ENCODE measurements around the gene NBAS. TPM values are rescaled to one million over a fixed set of nuclear protein-coding genes. Genes with fewer than 3 reads are reported as not detected.

NBAS gene
- total and polyA plus RNA-seq, 9 of the 15 experiments (the other 6 are each of a cell fraction or from before 2014, with no cell fraction given), result 15.3 to 94.4 (median 69.9) TPM

DNA sequence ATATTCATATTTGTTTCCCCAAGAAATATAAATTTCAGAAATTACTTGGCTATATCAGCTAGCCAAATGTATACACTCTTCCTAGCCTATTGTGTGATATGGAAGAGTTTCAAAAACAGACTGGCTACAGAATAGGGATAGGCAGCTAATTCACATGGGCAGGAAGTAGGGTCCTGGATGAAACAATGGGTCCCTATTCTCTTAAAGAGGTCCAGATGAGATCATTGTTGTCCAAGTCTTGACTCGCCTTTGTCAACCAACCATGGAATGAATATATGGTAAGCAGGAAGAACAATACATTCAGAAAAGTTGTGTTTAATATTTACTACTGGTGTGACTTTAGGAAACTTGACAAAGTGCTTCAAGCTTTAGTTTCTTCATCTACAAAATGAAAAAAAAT lies 319.9 kb downstream of the NBAS start (continued):
- TF ChIP-seq, protein P1, sequence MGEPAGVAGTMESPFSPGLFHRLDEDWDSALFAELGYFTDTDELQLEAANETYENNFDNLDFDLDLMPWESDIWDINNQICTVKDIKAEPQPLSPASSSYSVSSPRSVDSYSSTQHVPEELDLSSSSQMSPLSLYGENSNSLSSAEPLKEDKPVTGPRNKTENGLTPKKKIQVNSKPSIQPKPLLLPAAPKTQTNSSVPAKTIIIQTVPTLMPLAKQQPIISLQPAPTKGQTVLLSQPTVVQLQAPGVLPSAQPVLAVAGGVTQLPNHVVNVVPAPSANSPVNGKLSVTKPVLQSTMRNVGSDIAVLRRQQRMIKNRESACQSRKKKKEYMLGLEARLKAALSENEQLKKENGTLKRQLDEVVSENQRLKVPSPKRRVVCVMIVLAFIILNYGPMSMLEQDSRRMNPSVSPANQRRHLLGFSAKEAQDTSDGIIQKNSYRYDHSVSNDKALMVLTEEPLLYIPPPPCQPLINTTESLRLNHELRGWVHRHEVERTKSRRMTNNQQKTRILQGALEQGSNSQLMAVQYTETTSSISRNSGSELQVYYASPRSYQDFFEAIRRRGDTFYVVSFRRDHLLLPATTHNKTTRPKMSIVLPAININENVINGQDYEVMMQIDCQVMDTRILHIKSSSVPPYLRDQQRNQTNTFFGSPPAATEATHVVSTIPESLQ (CRISPR knock-in tag; IDR thresholded peaks at IDR 0.05), result no peak
- TF ChIP-seq ZNF174 (CRISPR knock-in tag; IDR thresholded peaks at IDR 0.05), result no peak
- no peak for TF ChIP-seq EP300 (IDR thresholded peaks at IDR 0.05; ENCODE audit: low read length)
- no peak for TF ChIP-seq ZKSCAN8 (CRISPR knock-in tag; IDR thresholded peaks at IDR 0.05)

DNA sequence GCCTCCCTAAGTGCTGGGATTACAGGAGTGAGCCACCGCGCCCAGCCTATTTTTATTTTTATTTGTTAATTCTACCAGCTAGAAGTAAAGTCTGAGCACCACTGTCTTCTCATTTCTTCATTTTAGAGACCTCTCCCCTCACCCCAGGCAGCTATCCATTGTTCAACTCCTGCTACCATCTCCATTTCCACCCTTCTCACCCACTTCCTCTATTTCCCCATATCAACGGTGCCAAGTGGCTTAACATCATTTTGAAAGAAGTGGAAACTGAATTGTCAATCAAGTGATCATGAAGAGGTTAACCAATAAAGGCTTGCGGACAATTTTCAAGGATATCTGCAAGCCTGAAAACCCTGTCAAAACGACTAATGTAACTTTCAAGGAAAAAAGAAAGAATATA lies 323.1 kb downstream of the NBAS start:
- Histone ChIP-seq H3K27ac (ENCODE audit: extremely low read depth, low read depth, low read length) (no peak overlapping the region), H3K9me1 (ENCODE audit: control insufficient read depth, insufficient read depth, low read length) (peaks cover 2% of the 10 kb centered on the region), H3K9me3 (replicated peaks; ENCODE audit: control insufficient read depth, insufficient read depth, low read depth, low read length) (no peaks in the 10 kb centered on the region), H4K20me1 (replicated peaks; ENCODE audit: control insufficient read depth, insufficient read depth, low read length) (0 out of 2 replicates have a peak, but pooled peaks cover 4% of the 10 kb centered on the region), H3K27me3 (ENCODE audit: control insufficient read depth in 2 of 2, insufficient read depth in 2 of 2, low read length in 2 of 2) (no peaks in the 10 kb centered on the region), H3K4me2 (ENCODE audit: insufficient read depth, low read length) (no peak overlapping the region), H2AFZ (ENCODE audit: low read depth, low read length) (no peak overlapping the region), H3K79me2 (ENCODE audit: control insufficient read depth, insufficient read depth, low read length) (peaks cover 7% of the 10 kb centered on the region; the same call in 1 of the 3 replicates), H3K4me1 (replicated peaks in 1 of 2; ENCODE audit: control insufficient read depth in 2 of 2, insufficient read depth in 2 of 2, low read length in 2 of 2) (peaks cover 0 to 9% of the 10 kb centered on the region in 2 experiments; a peak in 4 of 5 replicates), H3K4me3 (no peak overlapping the region), H3K36me3 (ENCODE audit: control insufficient read depth, insufficient read depth, low read length) (peaks cover 39% of the 10 kb centered on the region), H3K9ac (ENCODE audit: insufficient read depth in 1 of 2, low read depth in 2 of 2, low read length in 2 of 2) (no peak overlapping the region)
- 80% methylated on average over 5 of the region's 5 CpGs for WGBS (ENCODE audit: insufficient coverage, low coverage, missing lambda C conversion rate)
- no peak for FAIRE-seq
- ChIA-PET POLR2A (no interaction called here), CTCF (ENCODE audit: low intra/inter-chr PET ratio) (no interaction called here)
- DNase-seq (ENCODE audit: extremely low read depth in 1 of 4, low spot score in 3 of 4), result no peak
- intact Hi-C loops (cut with micrococcal nuclease), result no loop called here
- in situ Hi-C loops (cut with MboI), result no loop called here
- BruUV-seq (replicated peaks), result no TSS peak
- no peak for ATAC-seq
- TF ChIP-seq SPI1 (IDR thresholded peaks at IDR 0.05; ENCODE audit: borderline replicate concordance, low read depth, low read length) (peak; percentile 53; the same call in 1 of the 2 replicates), GATAD2B (IDR thresholded peaks at IDR 0.05; ENCODE audit: borderline replicate concordance) (no peak), BCL6 (CRISPR knock-in tag; IDR thresholded peaks at IDR 0.05) (no peak)
- TF ChIP-seq, protein P2, sequence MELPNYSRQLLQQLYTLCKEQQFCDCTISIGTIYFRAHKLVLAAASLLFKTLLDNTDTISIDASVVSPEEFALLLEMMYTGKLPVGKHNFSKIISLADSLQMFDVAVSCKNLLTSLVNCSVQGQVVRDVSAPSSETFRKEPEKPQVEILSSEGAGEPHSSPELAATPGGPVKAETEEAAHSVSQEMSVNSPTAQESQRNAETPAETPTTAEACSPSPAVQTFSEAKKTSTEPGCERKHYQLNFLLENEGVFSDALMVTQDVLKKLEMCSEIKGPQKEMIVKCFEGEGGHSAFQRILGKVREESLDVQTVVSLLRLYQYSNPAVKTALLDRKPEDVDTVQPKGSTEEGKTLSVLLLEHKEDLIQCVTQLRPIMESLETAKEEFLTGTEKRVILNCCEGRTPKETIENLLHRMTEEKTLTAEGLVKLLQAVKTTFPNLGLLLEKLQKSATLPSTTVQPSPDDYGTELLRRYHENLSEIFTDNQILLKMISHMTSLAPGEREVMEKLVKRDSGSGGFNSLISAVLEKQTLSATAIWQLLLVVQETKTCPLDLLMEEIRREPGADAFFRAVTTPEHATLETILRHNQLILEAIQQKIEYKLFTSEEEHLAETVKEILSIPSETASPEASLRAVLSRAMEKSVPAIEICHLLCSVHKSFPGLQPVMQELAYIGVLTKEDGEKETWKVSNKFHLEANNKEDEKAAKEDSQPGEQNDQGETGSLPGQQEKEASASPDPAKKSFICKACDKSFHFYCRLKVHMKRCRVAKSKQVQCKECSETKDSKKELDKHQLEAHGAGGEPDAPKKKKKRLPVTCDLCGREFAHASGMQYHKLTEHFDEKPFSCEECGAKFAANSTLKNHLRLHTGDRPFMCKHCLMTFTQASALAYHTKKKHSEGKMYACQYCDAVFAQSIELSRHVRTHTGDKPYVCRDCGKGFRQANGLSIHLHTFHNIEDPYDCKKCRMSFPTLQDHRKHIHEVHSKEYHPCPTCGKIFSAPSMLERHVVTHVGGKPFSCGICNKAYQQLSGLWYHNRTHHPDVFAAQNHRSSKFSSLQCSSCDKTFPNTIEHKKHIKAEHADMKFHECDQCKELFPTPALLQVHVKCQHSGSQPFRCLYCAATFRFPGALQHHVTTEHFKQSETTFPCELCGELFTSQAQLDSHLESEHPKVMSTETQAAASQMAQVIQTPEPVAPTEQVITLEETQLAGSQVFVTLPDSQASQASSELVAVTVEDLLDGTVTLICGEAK (IDR thresholded peaks at IDR 0.05), result no peak
- TF ChIP-seq, protein P2 (CRISPR knock-in tag; IDR thresholded peaks at IDR 0.05), result no peak

All from K562 (cell line).